Measurements from ENCODE around the gene CD2AP.

CD2AP gene

GRCh38 chr6:47665112-47665511, 187.5 kb downstream of the CD2AP start:
- no peaks in the 10 kb centered on the region for H3K36me3 ChIP-seq
- TF ChIP-seq CTCF (IDR thresholded peaks at IDR 0.05; ENCODE audit: low read depth, low read length) = no peak
- H3K27me3 ChIP-seq = no peaks in the 10 kb centered on the region; the same call in none of the 2 replicates
- DNase-seq = no peak
- no peaks in the 10 kb centered on the region for H3K9me3 ChIP-seq
- no peaks in the 10 kb centered on the region for H3K4me1 ChIP-seq
- no peak overlapping the region for H3K4me3 ChIP-seq (ENCODE audit: low read depth, low read length)

- no peaks in the 10 kb centered on the region for H3K36me3 ChIP-seq
- no peak for DNase-seq
- H3K27me3 ChIP-seq = no peaks in the 10 kb centered on the region
- no peaks in the 10 kb centered on the region for H3K9me3 ChIP-seq
- no peak overlapping the region for H3K4me3 ChIP-seq (ENCODE audit: low read depth, low read length)
- no peak for TF ChIP-seq CTCF (IDR thresholded peaks at IDR 0.05; ENCODE audit: low read depth, low read length)
- H3K4me1 ChIP-seq = no peaks in the 10 kb centered on the region
Measured at GRCh38 chr6:47669684-47670513, 192.3 kb downstream of the CD2AP start.

- Histone ChIP-seq H3K36me3 (no peaks in the 10 kb centered on the region), H3K4me3 (ENCODE audit: low read depth, low read length) (no peak overlapping the region), H3K27me3 (no peaks in the 10 kb centered on the region), H3K9me3 (no peaks in the 10 kb centered on the region), H3K4me1 (no peaks in the 10 kb centered on the region)
- no peak for TF ChIP-seq CTCF (IDR thresholded peaks at IDR 0.05; ENCODE audit: low read depth, low read length)
- DNase-seq = no peak
Measured at GRCh38 chr6:47670851-47671250, 193.3 kb downstream of the CD2AP start.

DNA sequence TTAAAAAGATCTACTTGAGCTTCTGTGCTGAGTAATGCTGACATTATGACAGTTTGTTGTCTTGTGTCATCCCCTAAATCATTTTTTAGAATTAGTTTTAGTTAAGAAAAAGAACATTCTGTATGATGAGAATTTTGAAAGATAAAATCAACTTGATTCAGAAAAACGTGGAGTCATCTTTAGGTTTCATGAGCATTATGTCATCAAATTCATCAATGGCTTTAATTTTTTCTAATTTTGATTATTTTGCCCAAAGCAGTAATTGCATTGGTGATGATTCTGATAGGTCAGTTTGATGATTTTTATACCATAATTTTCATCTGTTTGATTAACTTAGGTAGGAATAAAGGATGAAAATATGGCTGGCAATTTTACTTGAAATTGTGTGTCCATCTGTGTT, 194.2 kb downstream of the CD2AP start:
- Histone ChIP-seq H3K4me1 (no peaks in the 10 kb centered on the region), H3K27me3 (no peaks in the 10 kb centered on the region), H3K36me3 (no peaks in the 10 kb centered on the region), H3K4me3 (ENCODE audit: low read depth, low read length) (no peak overlapping the region), H3K9me3 (no peaks in the 10 kb centered on the region)
- DNase-seq = no peak
- TF ChIP-seq CTCF (IDR thresholded peaks at IDR 0.05; ENCODE audit: low read depth, low read length) = no peak

- no peak for DNase-seq
- Histone ChIP-seq H3K36me3 (no peaks in the 10 kb centered on the region), H3K9me3 (no peaks in the 10 kb centered on the region), H3K27me3 (no peaks in the 10 kb centered on the region), H3K4me1 (no peaks in the 10 kb centered on the region), H3K4me3 (ENCODE audit: low read depth, low read length) (no peak overlapping the region)
- no peak for TF ChIP-seq CTCF (IDR thresholded peaks at IDR 0.05; ENCODE audit: low read depth, low read length)
Measured at GRCh38 chr6:47672816-47673215, 195.2 kb downstream of the CD2AP start.

- DNase-seq = no peak
- Histone ChIP-seq H3K36me3 (no peaks in the 10 kb centered on the region), H3K9me3 (no peaks in the 10 kb centered on the region), H3K4me1 (no peaks in the 10 kb centered on the region), H3K4me3 (ENCODE audit: low read depth, low read length) (no peak overlapping the region), H3K27me3 (no peaks in the 10 kb centered on the region)
- TF ChIP-seq CTCF (IDR thresholded peaks at IDR 0.05; ENCODE audit: low read depth, low read length) = no peak
Measured at GRCh38 chr6:47674673-47675072, 197.1 kb downstream of the CD2AP start.
